Measurements from ENCODE around the gene DMWD. TPM values are rescaled to one million over a fixed set of nuclear protein-coding genes. Genes with fewer than 3 reads are reported as not detected.

The DMWD gene
- total RNA-seq, 1 donor, result 53.5 TPM

GRCh38 chr19:45826934-45827333 is 34.3 kb upstream of the DMWD start:
- H3K4me3 ChIP-seq (ENCODE audit: low read depth, low read length), result no peak overlapping the region
- TF ChIP-seq, protein P1, sequence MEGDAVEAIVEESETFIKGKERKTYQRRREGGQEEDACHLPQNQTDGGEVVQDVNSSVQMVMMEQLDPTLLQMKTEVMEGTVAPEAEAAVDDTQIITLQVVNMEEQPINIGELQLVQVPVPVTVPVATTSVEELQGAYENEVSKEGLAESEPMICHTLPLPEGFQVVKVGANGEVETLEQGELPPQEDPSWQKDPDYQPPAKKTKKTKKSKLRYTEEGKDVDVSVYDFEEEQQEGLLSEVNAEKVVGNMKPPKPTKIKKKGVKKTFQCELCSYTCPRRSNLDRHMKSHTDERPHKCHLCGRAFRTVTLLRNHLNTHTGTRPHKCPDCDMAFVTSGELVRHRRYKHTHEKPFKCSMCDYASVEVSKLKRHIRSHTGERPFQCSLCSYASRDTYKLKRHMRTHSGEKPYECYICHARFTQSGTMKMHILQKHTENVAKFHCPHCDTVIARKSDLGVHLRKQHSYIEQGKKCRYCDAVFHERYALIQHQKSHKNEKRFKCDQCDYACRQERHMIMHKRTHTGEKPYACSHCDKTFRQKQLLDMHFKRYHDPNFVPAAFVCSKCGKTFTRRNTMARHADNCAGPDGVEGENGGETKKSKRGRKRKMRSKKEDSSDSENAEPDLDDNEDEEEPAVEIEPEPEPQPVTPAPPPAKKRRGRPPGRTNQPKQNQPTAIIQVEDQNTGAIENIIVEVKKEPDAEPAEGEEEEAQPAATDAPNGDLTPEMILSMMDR (IDR thresholded peaks at IDR 0.05; ENCODE audit: insufficient read depth, low read depth, low read length), result no peak

DNA sequence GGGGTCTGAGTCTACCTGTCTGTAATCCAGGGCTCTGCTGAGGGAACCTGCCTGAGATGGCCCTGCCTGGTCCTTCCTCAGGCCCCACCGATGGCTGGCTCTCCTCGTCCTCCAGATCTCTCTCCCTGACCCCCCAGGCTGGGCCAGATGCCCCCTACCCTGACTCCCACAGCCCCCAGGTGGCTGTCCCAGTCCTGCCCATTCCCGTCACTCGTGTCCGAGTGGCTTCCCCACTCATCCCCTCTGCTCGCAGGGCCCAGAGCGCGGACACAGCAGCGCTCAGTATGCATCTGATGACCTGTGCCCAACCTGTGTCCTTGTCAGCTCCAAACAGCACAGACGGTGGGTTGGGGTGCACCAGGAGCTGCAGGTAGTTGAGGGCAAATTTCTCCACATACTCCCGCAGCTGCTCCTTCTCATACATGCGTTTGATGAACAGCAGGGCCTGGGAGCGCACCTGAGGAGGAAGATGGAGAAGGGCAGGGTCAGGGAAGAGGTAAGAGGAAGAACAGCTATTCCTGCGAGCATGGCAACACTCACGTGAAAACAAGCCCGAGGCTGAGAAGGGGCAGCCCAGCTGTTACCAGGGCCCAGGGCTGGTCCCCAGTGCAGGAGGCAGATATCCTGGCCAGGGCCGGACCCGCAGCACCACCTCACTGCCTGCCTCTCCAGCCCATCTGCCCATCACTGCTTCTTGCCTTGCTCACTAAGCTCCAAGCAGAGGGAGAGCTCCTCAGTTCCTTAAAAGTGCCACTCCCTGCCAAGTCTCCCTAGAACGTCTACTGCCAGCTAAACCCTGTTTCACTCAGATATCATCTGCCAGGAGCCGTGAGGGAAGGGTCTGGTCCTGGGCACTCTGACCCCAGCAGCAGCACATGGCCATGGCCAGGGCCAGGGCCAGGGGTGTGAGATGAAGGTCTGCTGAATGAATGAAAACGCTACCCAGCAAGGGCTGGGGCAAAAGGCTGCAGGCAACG is 33.6 kb upstream of the DMWD start:
- DNase-seq (ENCODE audit: low read depth), result no peak
- TF ChIP-seq, protein P1 (IDR thresholded peaks at IDR 0.05; ENCODE audit: insufficient read depth, low read depth, low read length), result no peak
- H3K4me3 ChIP-seq (ENCODE audit: low read depth, low read length), result no peak overlapping the region

More at GRCh38 chr19:45826934-45827333, 34.3 kb upstream of the DMWD start:
- no peak for DNase-seq (ENCODE audit: low read depth)

- TF ChIP-seq, protein P1 (IDR thresholded peaks at IDR 0.05; ENCODE audit: insufficient read depth, low read depth, low read length), result no peak
- H3K4me3 ChIP-seq (ENCODE audit: low read depth, low read length), result no peak overlapping the region
- no peak for DNase-seq (ENCODE audit: low read depth)
Observed at GRCh38 chr19:45825263-45825605, 32.6 kb upstream of the DMWD start.

DNA sequence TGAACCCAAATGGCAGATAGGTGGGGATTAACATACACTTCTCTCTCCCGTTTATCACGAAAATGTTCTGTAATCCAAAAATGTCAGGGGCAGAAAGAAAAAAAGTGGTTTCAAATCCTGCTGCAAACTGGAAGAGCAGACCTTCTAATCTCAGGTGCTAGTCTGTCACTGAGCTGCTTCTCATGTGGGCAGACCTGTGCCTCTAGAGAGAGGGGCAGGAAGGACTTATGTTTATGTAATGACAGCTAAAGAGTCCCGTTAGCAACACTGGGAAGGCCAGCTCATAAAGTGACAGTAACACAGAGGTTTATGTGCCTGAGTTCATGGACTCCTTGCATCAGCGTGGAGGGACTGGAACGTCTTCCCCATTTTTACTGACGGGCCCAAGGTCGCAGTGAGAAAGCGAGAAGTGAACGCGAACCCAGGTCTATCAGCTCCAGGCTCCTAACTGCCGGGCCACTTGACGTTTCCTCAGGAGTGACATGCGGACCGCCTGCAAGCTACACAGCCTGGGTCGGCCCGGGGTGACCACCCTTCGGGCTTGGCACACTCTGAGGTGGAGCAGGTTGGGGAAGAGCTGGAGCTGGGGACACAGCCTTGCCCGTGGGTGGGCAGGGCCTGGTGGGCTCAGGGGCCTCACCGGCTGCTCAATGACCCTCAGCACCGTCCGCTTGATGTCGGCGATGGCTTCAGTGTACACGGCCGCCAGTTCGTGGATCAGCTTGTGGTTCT is 32.1 kb upstream of the DMWD start:
- DNase-seq (ENCODE audit: low read depth), result no peak
- TF ChIP-seq, protein P1 (IDR thresholded peaks at IDR 0.05; ENCODE audit: insufficient read depth, low read depth, low read length), result no peak
- no peak overlapping the region for H3K4me3 ChIP-seq (ENCODE audit: low read depth, low read length)

DNA sequence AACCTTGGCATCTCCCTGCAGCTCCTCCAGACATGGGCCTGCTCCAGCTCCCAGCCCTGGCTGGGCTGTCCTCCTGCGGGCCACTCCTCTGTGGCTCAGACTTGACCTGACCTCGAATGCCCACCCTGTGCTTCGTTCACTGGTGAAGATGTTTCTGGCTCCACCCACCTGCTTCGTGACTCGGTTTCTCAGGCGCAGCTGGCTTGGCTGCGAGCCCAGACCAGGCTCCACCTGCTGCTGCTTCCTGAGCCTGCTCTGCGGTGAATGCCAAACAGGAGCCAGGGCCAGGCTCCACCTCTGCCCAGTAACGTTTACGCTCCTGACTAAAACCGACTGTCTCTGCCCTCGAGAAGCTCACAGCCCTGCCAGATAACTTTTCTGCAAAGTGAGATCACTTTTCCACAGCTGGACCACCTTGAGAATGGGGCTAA is 31.4 kb upstream of the DMWD start:
- no peak for DNase-seq (ENCODE audit: low read depth)
- TF ChIP-seq, protein P1 (IDR thresholded peaks at IDR 0.05; ENCODE audit: insufficient read depth, low read depth, low read length), result no peak
- H3K4me3 ChIP-seq (ENCODE audit: low read depth, low read length), result no peak overlapping the region

- H3K4me3 ChIP-seq (ENCODE audit: low read depth, low read length), result no peak overlapping the region
- TF ChIP-seq, protein P1 (IDR thresholded peaks at IDR 0.05; ENCODE audit: insufficient read depth, low read depth, low read length), result no peak
- no peak for DNase-seq (ENCODE audit: low read depth)
Observed at GRCh38 chr19:45823182-45823581, 30.5 kb upstream of the DMWD start.
